ENCODE measurements around the gene LRIT2.

LRIT2 gene

DNA sequence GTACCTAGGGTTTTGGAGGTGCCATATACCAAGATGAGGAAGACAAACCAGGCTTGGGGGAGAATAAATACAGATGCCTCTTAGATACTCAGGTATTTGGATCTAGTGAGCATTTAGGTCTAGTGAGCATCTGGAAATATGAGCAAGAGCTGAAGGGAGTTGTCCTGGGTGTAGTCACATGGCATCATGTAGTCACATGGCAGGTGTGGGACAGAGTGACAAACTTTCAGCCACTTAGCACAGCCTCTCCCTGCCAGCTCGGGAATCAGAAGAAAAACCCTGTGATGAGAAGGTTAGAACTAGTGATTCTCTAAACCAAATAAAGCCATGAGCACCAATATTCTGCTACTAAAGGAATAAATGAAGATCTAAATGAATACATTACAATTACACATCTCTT lies 43.8 kb upstream of the LRIT2 start:
- Histone ChIP-seq H3K79me2 (ENCODE audit: low read length) (no peaks in the 10 kb centered on the region), H3K9me3 (ENCODE audit: insufficient read depth, low read length) (no peaks in the 10 kb centered on the region), H3K36me3 (replicated peaks; ENCODE audit: low read depth, low read length) (no peaks in the 10 kb centered on the region), H3K4me2 (ENCODE audit: low read length) (no peak overlapping the region), H4K20me1 (ENCODE audit: insufficient read depth, low read length) (no peaks in the 10 kb centered on the region), H3K4me1 (ENCODE audit: low read length) (peaks cover 15% of the 10 kb centered on the region), H2AFZ (ENCODE audit: low read depth, low read length) (no peak overlapping the region), H3K9ac (ENCODE audit: low read length) (no peak overlapping the region), H3K27ac (ENCODE audit: low read length) (no peak overlapping the region), H3K27me3 (ENCODE audit: low read depth, low read length) (peaks cover 22% of the 10 kb centered on the region), H3K4me3 (ENCODE audit: low read length) (no peak overlapping the region)
- TF ChIP-seq, protein P1, sequence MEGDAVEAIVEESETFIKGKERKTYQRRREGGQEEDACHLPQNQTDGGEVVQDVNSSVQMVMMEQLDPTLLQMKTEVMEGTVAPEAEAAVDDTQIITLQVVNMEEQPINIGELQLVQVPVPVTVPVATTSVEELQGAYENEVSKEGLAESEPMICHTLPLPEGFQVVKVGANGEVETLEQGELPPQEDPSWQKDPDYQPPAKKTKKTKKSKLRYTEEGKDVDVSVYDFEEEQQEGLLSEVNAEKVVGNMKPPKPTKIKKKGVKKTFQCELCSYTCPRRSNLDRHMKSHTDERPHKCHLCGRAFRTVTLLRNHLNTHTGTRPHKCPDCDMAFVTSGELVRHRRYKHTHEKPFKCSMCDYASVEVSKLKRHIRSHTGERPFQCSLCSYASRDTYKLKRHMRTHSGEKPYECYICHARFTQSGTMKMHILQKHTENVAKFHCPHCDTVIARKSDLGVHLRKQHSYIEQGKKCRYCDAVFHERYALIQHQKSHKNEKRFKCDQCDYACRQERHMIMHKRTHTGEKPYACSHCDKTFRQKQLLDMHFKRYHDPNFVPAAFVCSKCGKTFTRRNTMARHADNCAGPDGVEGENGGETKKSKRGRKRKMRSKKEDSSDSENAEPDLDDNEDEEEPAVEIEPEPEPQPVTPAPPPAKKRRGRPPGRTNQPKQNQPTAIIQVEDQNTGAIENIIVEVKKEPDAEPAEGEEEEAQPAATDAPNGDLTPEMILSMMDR (IDR thresholded peaks at IDR 0.05; ENCODE audit: low read depth, low read length) = no peak
- TF ChIP-seq EZH2phosphoT487 (IDR thresholded peaks at IDR 0.05; ENCODE audit: low read depth) = no peak

- Histone ChIP-seq H3K4me1 (ENCODE audit: low read length) (peaks cover 15% of the 10 kb centered on the region), H3K9ac (ENCODE audit: low read length) (no peak overlapping the region), H3K27me3 (ENCODE audit: low read depth, low read length) (peaks cover 17% of the 10 kb centered on the region), H3K4me3 (ENCODE audit: low read length) (no peak overlapping the region; the same call in 1 of the 2 replicates), H3K27ac (ENCODE audit: low read length) (no peak overlapping the region), H4K20me1 (ENCODE audit: insufficient read depth, low read length) (no peaks in the 10 kb centered on the region), H3K9me3 (ENCODE audit: insufficient read depth, low read length) (no peaks in the 10 kb centered on the region), H2AFZ (ENCODE audit: low read depth, low read length) (no peak overlapping the region), H3K36me3 (replicated peaks; ENCODE audit: low read depth, low read length) (no peaks in the 10 kb centered on the region), H3K4me2 (ENCODE audit: low read length) (peak overlapping the region; percentile 40), H3K79me2 (ENCODE audit: low read length) (no peaks in the 10 kb centered on the region)
- no peak for TF ChIP-seq EZH2phosphoT487 (IDR thresholded peaks at IDR 0.05; ENCODE audit: low read depth)
- TF ChIP-seq, protein P1 (IDR thresholded peaks at IDR 0.05; ENCODE audit: low read depth, low read length) = peak; percentile 86
These were observed 42.3 kb upstream of the LRIT2 start for GRCh38 chr10:84267503-84268126.

- H3K79me2 ChIP-seq (ENCODE audit: low read length) = no peaks in the 10 kb centered on the region
- peaks cover 15% of the 10 kb centered on the region for H3K4me1 ChIP-seq (ENCODE audit: low read length)
- H3K27ac ChIP-seq (ENCODE audit: low read length) = no peak overlapping the region
- H2AFZ ChIP-seq (ENCODE audit: low read depth, low read length) = no peak overlapping the region
- TF ChIP-seq, protein P1 (IDR thresholded peaks at IDR 0.05; ENCODE audit: low read depth, low read length) = no peak
- TF ChIP-seq EZH2phosphoT487 (IDR thresholded peaks at IDR 0.05; ENCODE audit: low read depth) = no peak
- no peak overlapping the region for H3K9ac ChIP-seq (ENCODE audit: low read length)
- H3K9me3 ChIP-seq (ENCODE audit: insufficient read depth, low read length) = no peaks in the 10 kb centered on the region
- peaks cover 17% of the 10 kb centered on the region for H3K27me3 ChIP-seq (ENCODE audit: low read depth, low read length)
- no peaks in the 10 kb centered on the region for H4K20me1 ChIP-seq (ENCODE audit: insufficient read depth, low read length)
- H3K4me2 ChIP-seq (ENCODE audit: low read length) = no peak overlapping the region
- H3K4me3 ChIP-seq (ENCODE audit: low read length) = no peak overlapping the region
- H3K36me3 ChIP-seq (replicated peaks; ENCODE audit: low read depth, low read length) = no peaks in the 10 kb centered on the region
These were observed 40.1 kb upstream of the LRIT2 start for GRCh38 chr10:84265418-84265817.

DNA sequence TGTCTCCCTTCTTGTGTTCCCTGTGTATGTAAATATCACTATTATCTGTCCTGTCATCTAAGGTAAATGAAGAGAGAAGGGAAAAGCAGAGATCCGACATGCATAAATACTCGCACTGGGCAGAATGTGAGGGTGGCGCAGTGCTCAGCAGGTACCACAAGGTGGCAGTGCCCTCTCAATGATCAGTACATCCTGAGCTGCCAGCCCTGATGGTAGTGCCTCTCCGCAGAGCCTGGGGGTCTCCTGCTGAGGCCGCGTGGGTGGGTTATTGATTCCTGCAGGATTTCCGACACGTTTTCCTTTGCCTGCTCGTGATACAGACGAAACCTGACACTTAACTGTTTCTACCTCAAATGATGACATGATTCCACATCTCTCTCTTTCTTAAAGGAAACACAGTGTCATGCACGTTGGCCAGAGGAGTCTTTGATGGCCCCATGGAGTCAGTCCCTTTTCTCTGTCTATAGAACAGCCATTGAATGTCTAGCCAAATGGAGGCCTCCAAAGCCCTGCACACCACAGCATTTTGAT lies 39.3 kb upstream of the LRIT2 start:
- Histone ChIP-seq H3K4me2 (ENCODE audit: low read length) (peak overlapping the region; percentile 45), H3K9ac (ENCODE audit: low read length) (no peak overlapping the region), H2AFZ (ENCODE audit: low read depth, low read length) (no peak overlapping the region), H3K4me1 (ENCODE audit: low read length) (peaks cover 15% of the 10 kb centered on the region), H3K9me3 (ENCODE audit: insufficient read depth, low read length) (no peaks in the 10 kb centered on the region), H3K27ac (ENCODE audit: low read length) (no peak overlapping the region), H4K20me1 (ENCODE audit: insufficient read depth, low read length) (no peaks in the 10 kb centered on the region), H3K79me2 (ENCODE audit: low read length) (no peaks in the 10 kb centered on the region), H3K36me3 (replicated peaks; ENCODE audit: low read depth, low read length) (no peaks in the 10 kb centered on the region), H3K27me3 (ENCODE audit: low read depth, low read length) (peaks cover 17% of the 10 kb centered on the region), H3K4me3 (ENCODE audit: low read length) (no peak overlapping the region)
- no peak for TF ChIP-seq EZH2phosphoT487 (IDR thresholded peaks at IDR 0.05; ENCODE audit: low read depth)
- TF ChIP-seq, protein P1 (IDR thresholded peaks at IDR 0.05; ENCODE audit: low read depth, low read length) = peak; percentile 85

Data from OCI-LY3 (cell line).